NCI-H526 treated with DMSO at 0.1 percent for 48 hours (cell line): Measurements from ENCODE around the gene DDRGK1.
"Not testable (repeated sequence)": the region's sequence is repeated elsewhere in the genome, so short reads cannot be mapped to it uniquely, and the experiment has no call there.

Source experiments
- DNase-seq: peaks from one replicate; lab custom pipeline; 2025; lab: John Stamatoyannopoulos, UW

Gene DDRGK1

GRCh38 chr20:3164763-3165410 lies 39.6 kb downstream of the DDRGK1 start:
- DNase-seq = no peak

GRCh38 chr20:3164043-3164762 lies 40.3 kb downstream of the DDRGK1 start:
- DNase-seq = no peak

- DNase-seq = no peak
Measured at GRCh38 chr20:3163099-3164042, 41.1 kb downstream of the DDRGK1 start.

- DNase-seq = no peak
Measured at GRCh38 chr20:3162080-3162611, 42.3 kb downstream of the DDRGK1 start.

- no peak for DNase-seq
Measured at GRCh38 chr20:3161316-3162079, 43.0 kb downstream of the DDRGK1 start.

GRCh38 chr20:3160418-3160817 lies 44.1 kb downstream of the DDRGK1 start:
- DNase-seq = no peak

- DNase-seq = no peak
Measured at GRCh38 chr20:3158968-3159431, 45.5 kb downstream of the DDRGK1 start.

GRCh38 chr20:3157817-3158216 lies 46.7 kb downstream of the DDRGK1 start:
- DNase-seq = no peak

- DNase-seq = no peak
Measured at GRCh38 chr20:3156811-3157619, 47.5 kb downstream of the DDRGK1 start.

- not testable (repeated sequence) for DNase-seq
Measured at GRCh38 chr20:3152057-3152644, 52.3 kb downstream of the DDRGK1 start.

GRCh38 chr20:3150908-3151307 lies 53.6 kb downstream of the DDRGK1 start:
- DNase-seq = no peak

GRCh38 chr20:3146732-3147341 lies 57.6 kb downstream of the DDRGK1 start:
- no peak for DNase-seq

GRCh38 chr20:3141757-3142156 lies 62.7 kb downstream of the DDRGK1 start:
- no peak for DNase-seq
